Measurements from ENCODE around the gene SEC24D. TPM values are rescaled to one million over a fixed set of nuclear protein-coding genes. Genes with fewer than 3 reads are reported as not detected.

The SEC24D gene
- total and polyA plus RNA-seq, 2 of the 8 experiments (the other 6 are each of a cell fraction or from before 2014, with no cell fraction given) = 28.9 to 91.6 TPM

DNA sequence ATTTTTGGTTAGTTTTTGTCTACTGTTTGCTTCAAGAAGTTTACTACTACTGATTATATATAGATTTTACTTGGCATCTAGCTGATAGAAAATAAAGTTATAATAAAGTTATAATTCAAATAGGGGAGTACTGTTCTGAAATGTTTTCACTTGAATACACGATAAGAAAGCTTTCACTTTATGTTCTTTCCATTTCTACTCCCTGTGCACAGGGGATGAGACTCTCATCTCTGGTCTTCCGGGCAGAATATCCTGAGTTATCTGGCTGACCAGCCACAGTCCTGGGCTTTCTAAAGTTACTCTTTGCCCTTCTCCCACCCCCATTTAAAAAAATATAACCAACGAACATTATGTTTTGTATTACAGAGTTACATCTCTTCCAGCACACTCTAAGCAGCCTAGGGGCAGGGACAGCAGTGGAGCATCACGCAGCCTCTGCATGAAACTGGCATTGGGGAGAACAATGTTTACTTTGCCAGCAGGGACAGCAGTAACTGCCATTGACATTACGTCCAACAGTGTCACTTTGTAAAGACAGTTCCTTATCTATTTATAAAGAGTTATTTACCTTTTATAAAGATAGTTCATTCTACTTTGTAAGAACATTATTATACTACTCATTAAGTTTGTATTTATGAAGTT is 86.5 kb downstream of the SEC24D start (continued):
- TF ChIP-seq YY1 (IDR thresholded peaks at IDR 0.05; ENCODE audit: low read depth, low read length) (no peak), CHD2 (IDR thresholded peaks at IDR 0.05; ENCODE audit: low read length) (no peak), TCF12 (IDR thresholded peaks at IDR 0.05; ENCODE audit: low read depth, low read length) (no peak)
